Epithelial cell of proximal tubule (primary cell): ENCODE results near the gene FAHD2B. TPM values are rescaled to one million over a fixed set of nuclear protein-coding genes. Genes with fewer than 3 reads are reported as not detected.

Experiments
- total RNA-seq: library from RNA; depleted of rRNA; stranded (reverse); fragments of >200 nt; gene quantifications from 2 replicates; pipeline ENCODE4 v1.2.3, GENCODE V29; 2015

FAHD2B gene
- total RNA-seq, 1 donor from 2014 or later, result 8.4 TPM

Other genes starting within 250 kb of the FAHD2B start
- 31.9 and 54.8 TPM in 2 replicates for gene ANKRD39, start 236.9 kb downstream of the FAHD2B start, total RNA-seq
- gene SEMA4C, start 224.8 kb downstream of the FAHD2B start, total RNA-seq, result 34.4 and 35.3 TPM in 2 replicates
- not detected in 2 replicates for gene FAM178B, start 108.3 kb downstream of the FAHD2B start, total RNA-seq
- gene ANKRD36, start 18.3 kb upstream of the FAHD2B start, total RNA-seq, result 5.4 and 7.8 TPM in 2 replicates